ENCODE measurements around the gene LRRC8C.
"Not testable (repeated sequence)": the region's sequence is repeated elsewhere in the genome, so short reads cannot be mapped to it uniquely, and the experiment has no call there.

LRRC8C gene

DNA sequence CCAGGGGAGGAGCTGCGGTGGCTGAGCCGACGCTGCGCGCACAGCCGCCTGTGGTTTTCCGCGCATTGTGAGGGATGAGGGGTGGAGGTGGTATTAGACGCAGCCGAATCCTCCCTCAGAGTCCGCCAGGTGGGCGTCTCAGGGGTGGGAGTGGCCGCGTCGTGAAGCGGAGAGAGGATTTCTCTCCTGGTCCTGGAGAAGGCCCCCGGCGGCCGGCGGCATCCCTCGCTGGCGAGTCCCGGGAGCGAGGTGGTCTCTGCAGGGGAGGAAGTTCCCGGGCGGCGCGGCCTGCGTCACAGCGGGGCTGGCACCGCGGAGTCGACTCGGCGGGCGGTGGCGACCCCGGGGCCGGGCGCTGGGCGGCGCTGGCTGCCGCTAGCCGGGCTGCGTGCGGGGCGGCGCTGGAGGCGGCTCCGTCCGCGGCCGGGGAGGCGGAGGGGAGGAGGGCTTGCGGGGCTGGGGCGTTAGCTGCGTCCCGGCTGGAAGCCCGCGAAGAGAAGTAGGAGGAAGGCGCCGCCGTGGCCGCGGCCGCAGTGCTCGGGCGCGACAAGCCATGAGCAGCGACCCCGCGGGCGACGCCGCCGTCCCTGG, at the start of gene LRRC8C:
Gene LRRC8C (plus strand): TSS at position 464 of the 591 bp plus-strand sequence. CDS start 53,354 bp downstream, outside the sequence.
- peak; percentile 59 for TF ChIP-seq POLR2A (IDR thresholded peaks at IDR 0.05; ENCODE audit: low read depth, low read length)
- DNase-seq (ENCODE audit: insufficient read length, low spot score) (peak; percentile 67), FAIRE-seq (no peak)

DNA sequence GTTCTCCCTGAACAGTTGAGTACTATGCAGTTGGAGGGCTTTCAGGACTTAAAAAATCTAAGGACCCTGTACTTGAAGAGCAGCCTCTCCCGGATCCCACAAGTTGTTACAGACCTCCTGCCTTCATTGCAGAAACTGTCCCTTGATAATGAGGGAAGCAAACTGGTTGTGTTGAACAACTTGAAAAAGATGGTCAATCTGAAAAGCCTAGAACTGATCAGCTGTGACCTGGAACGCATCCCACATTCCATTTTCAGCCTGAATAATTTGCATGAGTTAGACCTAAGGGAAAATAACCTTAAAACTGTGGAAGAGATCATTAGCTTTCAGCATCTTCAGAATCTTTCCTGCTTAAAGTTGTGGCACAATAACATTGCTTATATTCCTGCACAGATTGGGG, 48.7 kb upstream of the LRRC8C start:
- no peak for TF ChIP-seq POLR2A (IDR thresholded peaks at IDR 0.05; ENCODE audit: low read depth, low read length)
- DNase-seq (ENCODE audit: insufficient read length, low spot score) (no peak), FAIRE-seq (no peak)

DNA sequence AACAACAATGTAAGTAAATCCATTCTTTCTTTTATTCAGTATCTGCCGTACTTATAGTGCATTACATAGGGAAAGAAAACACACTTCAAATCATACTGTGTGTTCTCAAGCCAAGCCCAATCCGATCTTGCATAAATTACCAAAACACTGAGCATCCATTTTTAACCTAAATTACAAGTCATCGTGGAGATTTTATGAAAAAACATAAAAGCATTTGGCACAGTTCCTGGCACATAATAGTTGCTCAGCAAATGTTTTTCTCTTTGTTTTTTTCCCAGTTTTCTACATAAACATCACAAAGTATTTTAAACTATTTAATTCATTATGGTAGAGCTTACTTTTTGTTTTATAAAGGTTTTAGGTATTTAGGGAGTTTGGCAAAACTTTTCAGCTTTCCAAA, 48.1 kb upstream of the LRRC8C start:
- no peak for FAIRE-seq

DNA sequence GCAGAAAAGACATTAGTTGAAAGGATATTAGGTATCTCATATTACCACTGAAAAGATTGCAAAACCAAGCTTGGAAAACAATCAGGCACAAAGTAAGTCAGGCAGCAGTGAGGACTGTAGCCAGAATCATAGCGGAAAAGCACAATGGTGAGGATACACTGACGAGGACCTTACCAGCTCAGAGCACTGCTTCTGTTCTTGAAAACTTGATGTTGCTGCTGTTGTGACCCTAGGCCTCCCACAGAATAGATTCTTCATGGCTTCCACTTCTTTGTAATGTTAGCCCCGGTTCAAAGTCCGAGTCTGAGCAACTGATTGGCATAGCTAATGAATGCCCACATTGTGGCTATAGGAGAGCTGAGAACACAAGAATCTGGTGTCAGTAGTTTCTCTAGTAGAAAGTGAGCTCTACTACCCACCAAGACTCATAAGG, 45.2 kb upstream of the LRRC8C start:
- no peak for TF ChIP-seq POLR2A (IDR thresholded peaks at IDR 0.05; ENCODE audit: low read depth, low read length)
- no peak for DNase-seq (ENCODE audit: insufficient read length, low spot score)
- FAIRE-seq: no peak

More for the DNA sequence above, 48.1 kb upstream of the LRRC8C start:
- TF ChIP-seq POLR2A (IDR thresholded peaks at IDR 0.05; ENCODE audit: low read depth, low read length): no peak
- no peak for DNase-seq (ENCODE audit: insufficient read length, low spot score)

DNA sequence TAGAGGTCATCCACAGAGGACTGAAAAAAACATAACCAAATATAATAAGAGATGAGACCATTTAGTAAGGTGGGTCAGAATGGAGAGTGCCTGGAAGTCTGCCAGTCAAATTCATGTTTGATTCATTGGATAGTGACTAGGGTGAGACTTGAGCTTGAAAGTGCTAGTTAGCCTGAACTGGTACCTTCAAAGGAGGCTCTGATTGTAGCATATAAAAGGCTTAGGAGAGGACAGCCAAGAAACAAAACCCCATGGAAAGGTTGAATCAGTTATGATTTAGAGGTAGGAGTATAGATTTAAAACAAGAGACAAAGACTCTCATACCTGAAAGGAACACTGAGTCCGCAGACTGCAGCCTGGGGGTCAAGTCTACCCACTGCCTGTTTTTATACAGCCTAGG, 44.4 kb upstream of the LRRC8C start:
- no peak for TF ChIP-seq POLR2A (IDR thresholded peaks at IDR 0.05; ENCODE audit: low read depth, low read length)
- DNase-seq (ENCODE audit: insufficient read length, low spot score): no peak
- FAIRE-seq: no peak

DNA sequence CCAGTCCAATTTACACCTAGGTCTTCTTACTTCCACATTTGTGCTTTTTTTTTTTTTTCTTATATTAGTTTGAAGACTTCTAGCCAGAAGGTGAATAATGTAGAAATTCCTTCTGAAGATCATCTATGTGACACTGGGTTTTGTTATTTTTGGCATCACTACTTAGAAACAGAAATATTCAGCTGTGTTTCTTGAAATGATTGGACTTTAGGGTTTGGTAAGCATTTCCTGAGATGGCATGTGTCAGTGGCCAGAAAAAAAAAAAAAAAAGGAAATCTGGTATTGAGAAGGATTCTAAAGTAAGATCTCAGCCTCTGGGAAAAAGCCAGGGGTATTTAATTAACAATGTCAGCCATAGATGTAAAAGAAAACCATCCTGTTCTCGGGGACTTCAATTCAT, 43.4 kb upstream of the LRRC8C start:
- DNase-seq (ENCODE audit: insufficient read length, low spot score) (no peak), FAIRE-seq (no peak)
- no peak for TF ChIP-seq POLR2A (IDR thresholded peaks at IDR 0.05; ENCODE audit: low read depth, low read length)

DNA sequence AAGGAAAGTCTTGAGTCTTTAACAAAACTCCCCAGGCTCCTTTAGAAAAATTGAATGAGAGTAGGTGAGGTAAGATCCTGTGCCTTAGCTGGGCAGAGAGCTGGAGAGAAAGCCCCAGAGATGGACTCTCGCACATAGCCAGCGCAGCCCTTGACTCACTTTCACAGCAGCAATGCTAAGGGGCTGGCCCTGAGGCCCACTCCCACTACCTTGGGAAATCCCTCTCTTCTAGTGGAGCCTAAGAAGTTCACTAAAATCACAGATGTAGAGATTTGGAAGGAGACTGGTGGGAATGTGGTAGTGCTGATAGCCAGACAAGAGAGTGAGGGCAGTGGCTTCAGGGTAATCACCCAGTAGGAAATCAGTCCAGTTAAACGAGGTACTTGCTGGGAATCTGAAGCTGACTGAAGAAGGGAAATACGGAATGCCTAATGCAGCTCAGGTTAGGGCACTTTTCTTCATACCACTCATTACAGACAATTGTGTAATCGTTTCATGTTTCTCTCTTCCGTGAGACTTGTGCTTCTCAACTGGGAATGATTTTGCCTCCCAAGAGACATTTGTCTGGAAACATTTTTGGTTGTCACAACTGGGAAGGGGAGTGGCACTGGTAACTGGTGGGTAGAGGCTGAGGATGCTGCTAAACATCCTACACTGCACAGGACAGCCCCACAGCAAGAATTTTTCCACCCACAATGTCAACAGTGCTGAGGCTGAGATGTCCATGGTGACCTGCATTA, 42.4 kb upstream of the LRRC8C start:
- FAIRE-seq (no peak), DNase-seq (ENCODE audit: insufficient read length, low spot score) (no peak)
- no peak for TF ChIP-seq POLR2A (IDR thresholded peaks at IDR 0.05; ENCODE audit: low read depth, low read length)

DNA sequence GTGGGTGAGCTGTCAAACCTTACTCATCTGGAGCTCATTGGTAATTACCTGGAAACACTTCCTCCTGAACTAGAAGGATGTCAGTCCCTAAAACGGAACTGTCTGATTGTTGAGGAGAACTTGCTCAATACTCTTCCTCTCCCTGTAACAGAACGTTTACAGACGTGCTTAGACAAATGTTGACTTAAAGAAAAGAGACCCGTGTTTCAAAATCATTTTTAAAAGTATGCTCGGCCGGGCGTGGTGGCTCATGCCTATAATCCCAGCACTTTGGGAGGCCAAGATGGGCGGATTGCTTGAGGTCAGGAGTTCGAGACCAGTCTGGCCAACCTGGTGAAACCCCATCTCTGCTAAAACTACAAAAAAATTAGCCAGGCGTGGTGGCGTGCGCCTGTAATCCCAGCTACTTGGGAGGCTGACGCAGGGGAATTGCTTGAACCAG, 40.0 kb upstream of the LRRC8C start:
- FAIRE-seq; DNase-seq (ENCODE audit: insufficient read length, low spot score): not testable (repeated sequence)

DNA sequence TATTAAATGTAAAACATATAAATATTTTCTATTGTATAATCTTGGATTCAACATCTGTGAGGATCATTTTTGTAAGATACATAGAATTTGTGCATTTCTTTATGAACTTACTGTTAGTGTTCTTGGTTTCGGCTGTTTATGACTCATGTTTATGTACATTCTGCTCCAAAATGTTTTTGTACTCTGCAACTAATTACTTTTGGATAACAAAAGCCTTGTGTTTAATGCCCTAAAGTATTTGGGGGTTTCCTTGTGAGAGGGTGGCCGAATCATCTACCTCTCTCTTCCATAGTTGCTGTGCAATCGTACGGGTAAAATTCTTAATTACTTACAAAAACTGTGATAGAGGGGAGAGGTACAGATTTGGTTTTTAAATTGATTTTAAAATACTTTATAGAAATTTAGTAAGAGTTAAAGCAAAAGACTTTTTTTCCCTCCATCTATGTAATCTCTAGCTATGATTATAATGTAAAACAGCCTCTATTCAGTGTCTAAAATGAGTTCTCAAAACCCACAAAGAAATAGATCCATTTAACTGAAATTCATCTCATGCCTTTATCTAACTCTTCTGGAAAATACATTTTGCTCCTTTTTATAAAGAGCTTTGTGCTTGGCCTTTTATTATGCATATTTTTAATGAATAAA, 38.7 kb upstream of the LRRC8C start:
- DNase-seq (ENCODE audit: insufficient read length, low spot score): no peak
- TF ChIP-seq POLR2A (IDR thresholded peaks at IDR 0.05; ENCODE audit: low read depth, low read length): no peak
- no peak for FAIRE-seq

DNA sequence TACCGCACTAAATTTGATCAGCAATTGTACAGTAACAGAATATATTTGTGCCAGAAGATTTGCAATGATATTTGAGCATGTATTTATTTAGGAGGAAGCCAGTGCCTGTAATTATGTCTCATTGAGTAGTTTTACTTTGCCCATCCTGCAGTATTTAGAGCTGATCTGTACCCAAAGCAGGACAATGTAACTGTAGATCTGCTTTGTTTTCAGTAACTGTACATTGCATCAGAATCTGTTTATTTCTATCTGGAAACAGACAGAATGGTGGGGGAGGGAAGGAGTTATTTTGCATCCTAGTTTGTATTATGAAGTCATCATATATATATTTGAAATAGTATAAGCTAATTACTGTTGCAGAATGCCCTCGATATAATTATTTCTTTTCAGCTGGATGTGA, 36.2 kb upstream of the LRRC8C start:
- TF ChIP-seq POLR2A (IDR thresholded peaks at IDR 0.05; ENCODE audit: low read depth, low read length): no peak
- DNase-seq (ENCODE audit: insufficient read length, low spot score) (no peak), FAIRE-seq (no peak)

DNA sequence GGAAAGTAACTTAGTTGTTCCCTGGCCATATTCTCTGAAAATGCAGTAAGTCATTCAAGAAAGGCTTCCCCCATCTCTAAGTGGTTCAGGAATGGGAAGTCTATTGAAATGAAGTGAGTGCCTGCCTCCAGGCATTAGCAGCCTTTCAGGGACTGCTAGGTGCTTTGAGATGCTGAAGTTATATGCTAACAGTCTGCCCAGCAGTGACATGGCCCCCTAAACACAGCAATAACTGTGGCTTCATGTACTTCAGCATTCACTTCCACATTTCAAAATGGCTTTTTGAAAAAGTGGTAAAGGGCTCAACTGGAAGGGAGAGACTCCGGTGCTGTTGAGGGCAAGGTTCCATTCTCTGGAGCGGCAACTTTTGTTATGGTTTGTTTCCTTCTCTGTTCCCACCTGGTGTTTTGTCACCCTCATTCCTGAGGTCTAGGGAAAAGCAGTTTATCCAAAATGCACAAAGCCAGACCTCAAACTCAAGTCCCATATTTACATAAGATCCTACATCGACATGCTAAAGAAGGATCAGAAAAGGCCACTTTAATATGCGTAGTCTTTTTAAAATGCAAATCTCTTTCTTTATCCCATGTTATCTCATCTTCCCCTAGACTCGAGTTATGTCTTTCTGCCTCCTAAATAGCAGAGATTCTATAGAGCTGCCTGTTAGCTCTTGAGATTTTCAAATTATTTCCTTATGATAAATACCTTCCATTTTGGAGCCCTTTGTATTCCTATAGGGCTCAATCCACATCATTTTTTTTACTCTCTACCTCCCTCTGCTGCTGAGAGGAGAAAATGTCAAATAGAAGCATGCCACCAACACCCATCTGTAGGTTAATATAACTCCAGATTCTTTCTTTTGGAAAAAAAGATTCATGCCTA, 34.2 kb upstream of the LRRC8C start:
- peak; percentile 16 for DNase-seq (ENCODE audit: insufficient read length, low spot score)
- peak; percentile 88 for FAIRE-seq
- TF ChIP-seq POLR2A (IDR thresholded peaks at IDR 0.05; ENCODE audit: low read depth, low read length): no peak

DNA sequence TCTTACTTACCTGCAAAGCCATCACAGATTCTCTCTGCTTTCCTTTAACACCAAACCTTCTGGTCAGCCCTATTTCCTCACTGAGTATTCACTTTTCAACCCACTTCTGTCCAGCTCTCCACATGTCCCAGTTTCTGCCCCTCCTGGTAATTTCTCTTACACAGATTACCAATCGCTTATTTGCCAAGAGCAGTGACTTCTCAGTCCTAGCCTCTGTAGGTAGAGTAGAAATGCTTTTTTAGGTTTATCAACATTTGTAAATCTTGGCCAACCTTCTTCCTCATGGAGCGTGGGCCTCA, 33.6 kb upstream of the LRRC8C start:
- TF ChIP-seq POLR2A (IDR thresholded peaks at IDR 0.05; ENCODE audit: low read depth, low read length): no peak
- FAIRE-seq (no peak), DNase-seq (ENCODE audit: insufficient read length, low spot score) (no peak)

DNA sequence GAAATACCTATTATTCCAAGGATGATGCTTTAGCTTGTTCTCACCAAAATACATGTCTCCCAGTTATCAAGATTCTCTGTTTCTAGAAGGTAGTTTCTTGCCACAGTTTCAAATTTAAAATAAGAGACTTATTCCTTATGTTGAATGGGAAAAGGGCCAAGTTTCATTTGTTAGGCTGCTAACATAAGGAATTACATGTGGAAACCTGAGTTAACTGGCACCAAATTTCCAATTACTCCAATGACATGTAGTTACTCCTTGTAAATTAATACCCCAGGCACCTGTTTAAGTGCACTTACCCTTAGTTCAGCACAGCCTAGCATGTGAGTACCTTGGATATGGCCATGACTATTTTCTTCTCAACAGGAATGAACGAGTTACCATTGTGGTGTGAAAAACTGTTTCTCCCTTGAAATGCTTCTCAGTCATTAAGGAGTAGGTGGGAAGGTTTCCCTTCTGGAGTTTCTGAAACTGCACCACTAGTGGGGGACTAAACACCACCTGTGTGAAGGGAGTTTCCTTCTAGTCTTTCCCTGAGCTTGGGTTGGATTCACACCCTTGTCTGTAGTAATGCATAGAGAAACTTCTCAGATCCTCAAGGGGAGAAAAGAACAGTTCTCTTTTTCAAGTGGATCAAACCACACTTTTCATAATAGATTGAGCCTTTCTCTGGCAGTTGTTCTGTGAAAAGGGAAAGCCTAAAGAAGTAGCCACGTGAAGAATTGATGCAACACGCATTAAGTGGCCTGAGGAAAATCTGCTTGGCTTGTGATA, 32.3 kb upstream of the LRRC8C start:
- no peak for TF ChIP-seq POLR2A (IDR thresholded peaks at IDR 0.05; ENCODE audit: low read depth, low read length)
- no peak for FAIRE-seq

More for the DNA sequence above, 32.3 kb upstream of the LRRC8C start:
- DNase-seq (ENCODE audit: insufficient read length, low spot score): no peak

All from H54 (cell line).